H1 (cell line): ENCODE measurements around the gene SLC26A11. TPM values are rescaled to one million over a fixed set of nuclear protein-coding genes. Genes with fewer than 3 reads are reported as not detected.

Experiments used
- CTCF ChIA-PET: fragments of 300-600 bp; sonication (Branson Sonifier 250); formaldehyde crosslinking; loops from one replicate; lab custom pipeline; 2021; ENCODE audit not compliant: partially characterized antibody; lab: Charles Lee
- POLR2A ChIA-PET: fragments of 300-600 bp; sonication (Branson Sonifier 250); formaldehyde crosslinking; loops from one replicate; lab custom pipeline; 2021; ENCODE audit warnings: inconsistent platforms; ENCODE audit not compliant: partially characterized antibody; lab: Charles Lee
- DNase-seq, 2 experiments: peaks; one replicate each; pipeline versions ENCODE4 v3.0.0 to v3.0.0-alpha.2; 2010 to 2022; ENCODE audit warnings: low spot score in 2 of 2, low read depth in 1 of 2, mixed read lengths in 1 of 2
- FAIRE-seq: peaks from 2 replicates; lab custom pipeline; 2011; peaks lifted over from hg19 to GRCh38; lab: Jason Lieb, UNC
- H2AFZ ChIP-seq: 2 replicates; pipeline ENCODE4 v1.8.1; 2012; ENCODE audit warnings: low read length, inconsistent platforms
- H2AK5ac ChIP-seq: 2 replicates; pipeline ENCODE4 v1.6.1; 2013; ENCODE audit warnings: low read depth, low read length
- H2BK120ac ChIP-seq: replicated peaks from 2 replicates; pipeline ENCODE3; 2013; ENCODE audit warnings: low read depth, low read length, inconsistent platforms
- H2BK12ac ChIP-seq: 2 replicates; pipeline ENCODE4 v1.6.1; 2013; ENCODE audit warnings: low read depth, low read length
- H2BK15ac ChIP-seq: 2 replicates; pipeline ENCODE4 v1.6.1; 2013; ENCODE audit warnings: low read length
- H2BK20ac ChIP-seq: 2 replicates; pipeline ENCODE4 v1.6.1; 2013; ENCODE audit warnings: low read length
- H2BK5ac ChIP-seq: 2 replicates; pipeline ENCODE4 v1.6.1; 2013; ENCODE audit warnings: low read depth, low read length
- H3K14ac ChIP-seq: 2 replicates; pipeline ENCODE4 v1.6.1; 2013; ENCODE audit warnings: inconsistent platforms; ENCODE audit not compliant: insufficient read length
- H3K18ac ChIP-seq: 2 replicates; pipeline ENCODE4 v1.6.1; 2013; ENCODE audit warnings: low read length; ENCODE audit errors: extremely low read depth
- H3K23ac ChIP-seq: 2 replicates; pipeline ENCODE4 v1.6.1; 2013; ENCODE audit warnings: inconsistent platforms; ENCODE audit not compliant: insufficient read length
- H3K23me2 ChIP-seq: 2 replicates; pipeline ENCODE4 v1.6.1; 2013; ENCODE audit warnings: low read depth, low read length
- H3K27ac ChIP-seq: 2 replicates; pipeline ENCODE4 v1.6.1; 2011; ENCODE audit warnings: low read depth, low read length, inconsistent platforms
- H3K27me3 ChIP-seq, 4 experiments: replicated peaks in 1 of 4; 1 replicate in 1 of 4; 2 replicates in 3 of 4; pipeline versions ENCODE4 v1.6.1 to v1.8.1; 2011 to 2013; ENCODE audit warnings: low read length in 3 of 4, mild to moderate bottlenecking in 3 of 4, inconsistent platforms in 2 of 4, mixed read lengths in 2 of 4, moderate library complexity in 1 of 4; ENCODE audit not compliant: control insufficient read depth in 3 of 4, insufficient read depth in 3 of 4; ENCODE audit errors: extremely low read depth in 1 of 4
- H3K36me3 ChIP-seq, 4 experiments: 2 replicates each; pipeline versions ENCODE4 v1.6.1 to v1.8.1; 2011 to 2013; ENCODE audit warnings: mild to moderate bottlenecking in 4 of 4, low read length in 3 of 4, moderate library complexity in 2 of 4, control low read depth in 1 of 4, inconsistent platforms in 1 of 4; ENCODE audit not compliant: insufficient read depth in 4 of 4, control insufficient read depth in 2 of 4
- H3K4ac ChIP-seq: replicated peaks from 2 replicates; pipeline ENCODE3; 2013; ENCODE audit warnings: low read length, low read depth, mixed read lengths, inconsistent platforms; ENCODE audit not compliant: insufficient read length
- H3K4me1 ChIP-seq, 4 experiments: replicated peaks in 1 of 4; 1 replicate in 1 of 4; 2 replicates in 3 of 4; pipeline versions ENCODE4 v1.6.1 to v1.8.1; 2011 to 2013; ENCODE audit warnings: low read length in 3 of 4, inconsistent platforms in 2 of 4, mixed read lengths in 1 of 4; ENCODE audit not compliant: insufficient read depth in 4 of 4, control insufficient read depth in 3 of 4
- H3K4me2 ChIP-seq, 2 experiments: 2 replicates each; pipeline versions ENCODE4 v1.6.1 to v1.8.1; 2011 to 2013; ENCODE audit warnings: low read depth in 2 of 2, low read length in 2 of 2, control low read depth in 1 of 2, inconsistent platforms in 1 of 2, mild to moderate bottlenecking in 1 of 2; ENCODE audit not compliant: insufficient read depth in 1 of 2
- H3K4me3 ChIP-seq, 4 experiments: fragments of 200-600, 300-600 bp in 1 of 4; sonication (generic), shearing (Covaris generic), sonication (Bioruptor Twin) in 1 of 4; 2 replicates each; pipeline versions ENCODE4 v1.5.1 to v1.8.1; 2011 to 2016; ENCODE audit warnings: low read length in 4 of 4, low read depth in 3 of 4, control low read depth in 2 of 4, inconsistent platforms in 2 of 4, mild to moderate bottlenecking in 2 of 4, mixed read lengths in 1 of 4, moderate library complexity in 1 of 4; ENCODE audit not compliant: insufficient read depth in 2 of 4; ENCODE audit errors: extremely low read depth in 1 of 4
- H3K56ac ChIP-seq: replicated peaks from 2 replicates; pipeline ENCODE3; 2013; ENCODE audit warnings: low read depth, mild to moderate bottlenecking, mixed read lengths, low read length, inconsistent platforms; ENCODE audit not compliant: insufficient read length
- H3K79me1 ChIP-seq: 2 replicates; pipeline ENCODE4 v1.6.1; 2013; ENCODE audit warnings: low read depth, low read length, control low read depth
- H3K79me2 ChIP-seq, 2 experiments: 2 replicates each; pipeline versions ENCODE4 v1.6.1 to v1.8.1; 2012 to 2013; ENCODE audit warnings: low read length in 2 of 2, mild to moderate bottlenecking in 2 of 2, inconsistent platforms in 1 of 2; ENCODE audit not compliant: insufficient read depth in 2 of 2, control insufficient read depth in 1 of 2
- H3K9ac ChIP-seq, 4 experiments: replicated peaks in 1 of 4; 1 replicate in 1 of 4; 2 replicates in 3 of 4; pipeline versions ENCODE4 v1.6.1 to v1.8.1; 2011 to 2013; ENCODE audit warnings: low read depth in 3 of 4, low read length in 3 of 4, control low read depth in 2 of 4, mild to moderate bottlenecking in 2 of 4, moderate library complexity in 2 of 4, inconsistent platforms in 1 of 4; ENCODE audit errors: extremely low read depth in 1 of 4
- H3K9me3 ChIP-seq, 2 experiments: 2 replicates each; pipeline versions ENCODE4 v1.6.1 to v1.8.1; 2012 to 2013; ENCODE audit warnings: mild to moderate bottlenecking in 2 of 2, moderate library complexity in 2 of 2, control low read depth in 1 of 2, inconsistent platforms in 1 of 2, low read depth in 1 of 2, low read length in 1 of 2, mixed read lengths in 1 of 2; ENCODE audit not compliant: insufficient read depth in 2 of 2
- H4K20me1 ChIP-seq, 2 experiments: replicated peaks in 1 of 2; 2 replicates each; pipeline versions ENCODE3 to v1.8.1; 2011 to 2013; ENCODE audit warnings: inconsistent platforms in 2 of 2, low read length in 2 of 2, mild to moderate bottlenecking in 1 of 2; ENCODE audit not compliant: insufficient read depth in 2 of 2, control insufficient read depth in 1 of 2
- H4K5ac ChIP-seq: 2 replicates; pipeline ENCODE4 v1.6.1; 2013; ENCODE audit warnings: low read length, low read depth, mixed read lengths, inconsistent platforms; ENCODE audit not compliant: insufficient read length
- H4K8ac ChIP-seq: 2 replicates; pipeline ENCODE4 v1.8.0; 2013; ENCODE audit warnings: mild to moderate bottlenecking, moderate library complexity, low read length, inconsistent platforms; ENCODE audit not compliant: insufficient read depth; ENCODE audit errors: extremely low read depth
- H4K91ac ChIP-seq: replicated peaks from 2 replicates; pipeline ENCODE3; 2013; ENCODE audit warnings: low read length, mixed read lengths, inconsistent platforms; ENCODE audit not compliant: insufficient read length
- CREB1 ChIP-seq: IDR thresholded peaks from 2 replicates; pipeline ENCODE4 v1.6.1; 2012; ENCODE audit warnings: inconsistent platforms
- EGR1 ChIP-seq: IDR thresholded peaks from 2 replicates; pipeline ENCODE4 v1.6.1; 2011; ENCODE audit warnings: low read depth, low read length, borderline replicate concordance
- GTF2F1 ChIP-seq: IDR thresholded peaks from 2 replicates; pipeline ENCODE4 v1.6.1; 2012; ENCODE audit warnings: low read depth, low read length, improper control_type of control experiment, borderline replicate concordance
- JUN ChIP-seq: IDR thresholded peaks from 2 replicates; pipeline ENCODE4 v1.6.1; 2011; ENCODE audit warnings: low read depth, mild to moderate bottlenecking, improper control_type of control experiment, low read length
- MAFK ChIP-seq: IDR thresholded peaks from 2 replicates; pipeline ENCODE4 v1.6.1; 2012; ENCODE audit warnings: low read depth, mild to moderate bottlenecking, improper control_type of control experiment, low read length
- NANOG ChIP-seq: IDR thresholded peaks from 2 replicates; pipeline ENCODE4 v1.6.1; 2011; ENCODE audit warnings: low read length, low read depth, mild to moderate bottlenecking, inconsistent platforms; ENCODE audit not compliant: insufficient read depth, poor library complexity, severe bottlenecking
- POU5F1 ChIP-seq: IDR thresholded peaks from 2 replicates; pipeline ENCODE4 v1.6.1; 2011; ENCODE audit warnings: low read depth, mild to moderate bottlenecking, low read length, moderate library complexity
- SAP30 ChIP-seq: fragments of 300-600 bp; sonication (generic); IDR thresholded peaks from 2 replicates; pipeline ENCODE4 v1.7.1; 2012; ENCODE audit warnings: low read length, moderate library complexity, mild to moderate bottlenecking, inconsistent platforms; ENCODE audit not compliant: insufficient read depth, insufficient replicate concordance
- SIN3A ChIP-seq, 2 experiments: IDR thresholded peaks in 1 of 2; conservative IDR thresholded peaks in 1 of 2; 2 replicates each; pipeline ENCODE4 v1.6.1; 2011 to 2012; ENCODE audit warnings: low read length in 2 of 2, improper control_type of control experiment in 1 of 2, low read depth in 1 of 2, mild to moderate bottlenecking in 1 of 2
- SIRT6 ChIP-seq: IDR thresholded peaks from one replicate; pipeline ENCODE4 v1.7.1; 2012; ENCODE audit warnings: low read length, inconsistent platforms
- TAF7 ChIP-seq: optimal IDR thresholded peaks from 2 replicates; pipeline ENCODE3; 2011; ENCODE audit warnings: low read depth, mild to moderate bottlenecking, inconsistent platforms, low read length, moderate library complexity, borderline replicate concordance
- WGBS, 2 experiments: shearing (Covaris generic) in 1 of 2; methylation state at CpG; one replicate each; pipeline versions ENCODE4 v1.1.6 to v1.1.7; 2013 to 2015; ENCODE audit warnings: low lambda C conversion rate in 2 of 2, mixed read lengths in 2 of 2, inconsistent platforms in 1 of 2, low coverage in 1 of 2, missing lambda C conversion rate in 1 of 2; ENCODE audit not compliant: insufficient replicate concordance in 2 of 2, insufficient coverage in 1 of 2, insufficient read length in 1 of 2; ENCODE audit errors: extremely low coverage in 1 of 2, missing lambda C conversion rate in 1 of 2; 5-methylcytosine and 5-hydroxymethylcytosine counted together
- polyA plus RNA-seq, 7 experiments: library from polyadenylated mRNA; depleted of rRNA in 3 of 7; stranded (reverse) in 5 of 7; unstranded in 2 of 7; fragments of >200 nt in 5 of 7; fragments of 200-250 nt in 2 of 7; gene quantifications; 1 replicate in 5 of 7; 2 replicates in 1 of 7; 4 replicates in 1 of 7; pipeline versions ENCODE4 v1.2.1 to v1.2.3, GENCODE V29; 2011 to 2013; ENCODE audit warnings: missing spikeins in 2 of 7, mixed read lengths in 2 of 7
- total RNA-seq: library from RNA; stranded (reverse); fragmentation: NEBNext Ultra II Directional; extraction: Animal tissue kit (Norgen Biotek cat#: 25700); gene quantifications from 2 replicates; pipeline ENCODE4 v1.2.1, GENCODE V29; 2021

The SLC26A11 gene
- total and polyA plus RNA-seq, 2 of the 8 experiments (the other 6 are each of a cell fraction or from before 2014, with no cell fraction given) = 15.5 to 25.9 TPM

- Histone ChIP-seq H2AK5ac (no peak overlapping the region), H2BK20ac (no peak overlapping the region), H3K27ac (no peak overlapping the region), H2BK15ac (no peak overlapping the region), H3K18ac (no peak overlapping the region), H3K9ac (no peak overlapping the region), H3K23me2 (no peaks in the 10 kb centered on the region), H3K27me3 (no peaks in the 10 kb centered on the region; a peak in 1 of 7 replicates), H3K23ac (no peak overlapping the region), H3K4me1 (no peaks in the 10 kb centered on the region), H4K5ac (no peak overlapping the region), H3K79me1 (no peaks in the 10 kb centered on the region), H3K36me3 (peaks cover 6 to 65% (median 33%) of the 10 kb centered on the region in 4 experiments), H2BK5ac (no peak overlapping the region), H2AFZ (no peak overlapping the region), H3K4me2 (no peak overlapping the region), H4K8ac (no peak overlapping the region), H3K79me2 (no peaks in the 10 kb centered on the region), H3K14ac (no peak overlapping the region), H3K4ac (no peak overlapping the region), H3K56ac (no peak overlapping the region), H3K4me3 (no peak overlapping the region), H4K20me1 (peaks cover 0 to 5% of the 10 kb centered on the region in 2 experiments), H4K91ac (no peak overlapping the region), H2BK120ac (no peak overlapping the region), H3K9me3 (peaks cover 0 to 2% of the 10 kb centered on the region in 2 experiments; a peak in 1 of 4 replicates), H2BK12ac (no peak overlapping the region)
- DNase-seq (no peak), FAIRE-seq (no peak)
- ChIA-PET CTCF (interaction anchor here (0.6 to 2.9 kb wide), 4 partner anchors 11 to 102 kb away, joined by 3 to 13 read pairs (median 5); no protein-coding TSS in a partner anchor), POLR2A (no interaction called here)
- WGBS, 2 experiments = 95% methylated on average over 19 of the region's 19 CpGs; no CpG with 5 or more reads in 1 of the 2 experiments
- TF ChIP-seq JUN = no peak
- no peak for TF ChIP-seq NANOG
- TF ChIP-seq GTF2F1 = no peak
- no peak for TF ChIP-seq EGR1
- TF ChIP-seq SIN3A (conservative IDR thresholded peaks at IDR 0.05 in 1 of 2, IDR thresholded peaks at IDR 0.05 in 1 of 2; ENCODE audit: low read depth in 1 of 2, low read length in 2 of 2) = no peak
- no peak for TF ChIP-seq SAP30
- no peak for TF ChIP-seq MAFK
- TF ChIP-seq SIRT6 = no peak
- TF ChIP-seq CREB1 = no peak
- no peak for TF ChIP-seq POU5F1
- no peak for TF ChIP-seq TAF7
Observed at GRCh38 chr17:80297996-80298560, 77.9 kb downstream of the SLC26A11 start.
